ENCODE results near the gene CEBPA. TPM values are rescaled to one million over a fixed set of nuclear protein-coding genes. Genes with fewer than 3 reads are reported as not detected.

Gene CEBPA
- total and polyA plus RNA-seq, 10 of the 15 experiments (the other 5 are each of a cell fraction or from before 2014, with no cell fraction given) = 0.04 to 0.36 (median 0.13) TPM; not detected in 4

DNA sequence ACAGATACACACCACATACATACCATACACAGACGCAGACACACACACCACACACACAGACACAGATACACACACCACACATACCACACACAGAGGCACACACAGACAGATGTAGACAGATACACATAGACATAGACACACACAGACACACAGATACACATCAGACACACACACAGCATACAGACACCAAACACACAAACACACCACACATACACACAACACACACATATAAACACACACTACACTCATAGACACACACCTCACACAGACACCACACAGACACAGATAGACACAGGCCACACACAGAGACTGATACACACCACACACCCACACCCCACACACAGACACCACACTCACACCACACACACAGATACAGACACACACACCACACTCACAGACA is 51.8 kb downstream of the CEBPA start:
- Histone ChIP-seq H3K4me1 (ENCODE audit: control insufficient read depth, insufficient read depth, low read length) (no peaks in the 10 kb centered on the region), H3K27ac (ENCODE audit: control insufficient read depth, insufficient read depth) (no peak overlapping the region), H3K9ac (ENCODE audit: control insufficient read depth, insufficient read depth, low read length) (no peak overlapping the region), H4K20me1 (ENCODE audit: control insufficient read depth, insufficient read depth) (no peaks in the 10 kb centered on the region), H3K36me3 (ENCODE audit: control insufficient read depth in 2 of 2, insufficient read depth in 2 of 2, low read length in 1 of 2) (no peaks in the 10 kb centered on the region), H3K4me3 (no peak overlapping the region), H2AFZ (ENCODE audit: control insufficient read depth, low read depth, low read length) (no peak overlapping the region), H3K27me3 (replicated peaks in 1 of 2; ENCODE audit: control insufficient read depth in 2 of 2, insufficient read depth in 2 of 2, low read length in 1 of 2) (no peaks in the 10 kb centered on the region), H3K4me2 (ENCODE audit: control insufficient read depth, insufficient read depth) (no peak overlapping the region), H3K79me2 (ENCODE audit: control insufficient read depth, insufficient read depth, low read length) (no peaks in the 10 kb centered on the region), H3K9me3 (replicated peaks; ENCODE audit: control insufficient read depth, insufficient read depth, low read length) (no peaks in the 10 kb centered on the region; the same call in 1 of the 3 replicates)
- ChIA-PET CTCF (no interaction called here), RAD21 (ENCODE audit: unreplicated experiment) (no interaction called here), SMC1A (ENCODE audit: uncharacterized antibody, unreplicated experiment) (no interaction called here), POLR2A (no interaction called here)
- 29% methylated on average over 1 of the region's 1 CpG for WGBS (ENCODE audit: insufficient coverage, insufficient replicate concordance, low lambda C conversion rate, missing lambda C conversion rate)
- BruUV-seq (replicated peaks) = no TSS peak
- ATAC-seq (no peak), DNase-seq (ENCODE audit: low read depth, low spot score) (no peak), FAIRE-seq (no peak)
- TF ChIP-seq BMI1 (IDR thresholded peaks at IDR 0.05; ENCODE audit: borderline replicate concordance) (no peak), EGR1 (IDR thresholded peaks at IDR 0.05; ENCODE audit: borderline replicate concordance in 1 of 2, low read depth in 2 of 2, low read length in 2 of 2) (no peak), SRF (IDR thresholded peaks at IDR 0.05; ENCODE audit: low read depth in 2 of 2, low read length in 2 of 2) (no peak)
- TF ChIP-seq, protein P1, sequence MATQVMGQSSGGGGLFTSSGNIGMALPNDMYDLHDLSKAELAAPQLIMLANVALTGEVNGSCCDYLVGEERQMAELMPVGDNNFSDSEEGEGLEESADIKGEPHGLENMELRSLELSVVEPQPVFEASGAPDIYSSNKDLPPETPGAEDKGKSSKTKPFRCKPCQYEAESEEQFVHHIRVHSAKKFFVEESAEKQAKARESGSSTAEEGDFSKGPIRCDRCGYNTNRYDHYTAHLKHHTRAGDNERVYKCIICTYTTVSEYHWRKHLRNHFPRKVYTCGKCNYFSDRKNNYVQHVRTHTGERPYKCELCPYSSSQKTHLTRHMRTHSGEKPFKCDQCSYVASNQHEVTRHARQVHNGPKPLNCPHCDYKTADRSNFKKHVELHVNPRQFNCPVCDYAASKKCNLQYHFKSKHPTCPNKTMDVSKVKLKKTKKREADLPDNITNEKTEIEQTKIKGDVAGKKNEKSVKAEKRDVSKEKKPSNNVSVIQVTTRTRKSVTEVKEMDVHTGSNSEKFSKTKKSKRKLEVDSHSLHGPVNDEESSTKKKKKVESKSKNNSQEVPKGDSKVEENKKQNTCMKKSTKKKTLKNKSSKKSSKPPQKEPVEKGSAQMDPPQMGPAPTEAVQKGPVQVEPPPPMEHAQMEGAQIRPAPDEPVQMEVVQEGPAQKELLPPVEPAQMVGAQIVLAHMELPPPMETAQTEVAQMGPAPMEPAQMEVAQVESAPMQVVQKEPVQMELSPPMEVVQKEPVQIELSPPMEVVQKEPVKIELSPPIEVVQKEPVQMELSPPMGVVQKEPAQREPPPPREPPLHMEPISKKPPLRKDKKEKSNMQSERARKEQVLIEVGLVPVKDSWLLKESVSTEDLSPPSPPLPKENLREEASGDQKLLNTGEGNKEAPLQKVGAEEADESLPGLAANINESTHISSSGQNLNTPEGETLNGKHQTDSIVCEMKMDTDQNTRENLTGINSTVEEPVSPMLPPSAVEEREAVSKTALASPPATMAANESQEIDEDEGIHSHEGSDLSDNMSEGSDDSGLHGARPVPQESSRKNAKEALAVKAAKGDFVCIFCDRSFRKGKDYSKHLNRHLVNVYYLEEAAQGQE (IDR thresholded peaks at IDR 0.05; ENCODE audit: low read depth, low read length) = no peak
- in situ Hi-C loops (cut with MboI) (no loop called here), intact Hi-C loops (cut with micrococcal nuclease; ENCODE audit: unreplicated experiment) (no loop called here)

Other genes with a start within 250 kb of the CEBPA start
- 3.6 and 4.6 TPM in 2 replicates for gene RHPN2, start 237.6 kb downstream of the CEBPA start, total RNA-seq (2014; rRNA removed)
- gene RHPN2, start 237.6 kb downstream of the CEBPA start, total RNA-seq (2014; rRNA removed; fragmentation: Illumina TruSeq; extraction: Trizol) = 3.8 and 4.3 TPM in 2 replicates
- 3.6 and 4.5 TPM in 2 replicates for gene RHPN2, start 237.6 kb downstream of the CEBPA start, total RNA-seq (2021)
- gene RHPN2, start 237.6 kb downstream of the CEBPA start, polyA plus RNA-seq (2011; rRNA removed) = 5.4 and 6.3 TPM in 2 replicates
- 7.4 and 10.8 TPM in 2 replicates for gene RHPN2, start 237.6 kb downstream of the CEBPA start, polyA plus RNA-seq (2014; fragmentation: Illumina TruSeq; extraction: Trizol)
- 1 to 10 TPM in 1 of 2 experiments, under 1 TPM in 1; 0.71 to 1.8 TPM for gene RHPN2, start 237.6 kb downstream of the CEBPA start, polyA plus RNA-seq (2014; fragmentation: Nextera tagmentation; extraction: Ambion mirVana)
- 3.5 TPM in 2 replicates for gene RHPN2, start 237.6 kb downstream of the CEBPA start, polyA plus RNA-seq (2014; rRNA removed)
- gene RHPN2, start 237.6 kb downstream of the CEBPA start, polyA plus RNA-seq (2016; fragmentation: Nextera tagmentation; extraction: Ambion mirVana) = 1 to 10 TPM; 3.1 to 3.3 TPM
- 5.9 and 6.6 TPM in 2 replicates for gene GPATCH1, start 221.4 kb downstream of the CEBPA start, total RNA-seq (2014; rRNA removed)
- 6.5 and 7.2 TPM in 2 replicates for gene GPATCH1, start 221.4 kb downstream of the CEBPA start, total RNA-seq (2014; rRNA removed; fragmentation: Illumina TruSeq; extraction: Trizol)
- gene GPATCH1, start 221.4 kb downstream of the CEBPA start, total RNA-seq (2021) = 5.7 and 7.2 TPM in 2 replicates
- gene GPATCH1, start 221.4 kb downstream of the CEBPA start, polyA plus RNA-seq (2011; rRNA removed) = 7.0 and 7.8 TPM in 2 replicates
- gene GPATCH1, start 221.4 kb downstream of the CEBPA start, polyA plus RNA-seq (2014; fragmentation: Illumina TruSeq; extraction: Trizol) = 7.2 and 8.4 TPM in 2 replicates
- gene GPATCH1, start 221.4 kb downstream of the CEBPA start, polyA plus RNA-seq (2014; fragmentation: Nextera tagmentation; extraction: Ambion mirVana) = 1 to 10 TPM; 4.5 to 5.3 TPM
- gene GPATCH1, start 221.4 kb downstream of the CEBPA start, polyA plus RNA-seq (2014; rRNA removed) = 5.9 and 6.3 TPM in 2 replicates
- gene GPATCH1, start 221.4 kb downstream of the CEBPA start, polyA plus RNA-seq (2016; fragmentation: Nextera tagmentation; extraction: Ambion mirVana) = 1 to 10 TPM; 8.0 to 9.6 TPM
- gene WDR88, start 170.4 kb downstream of the CEBPA start, total RNA-seq (2014; rRNA removed) = not detected in 2 replicates
- not detected in 2 replicates for gene WDR88, start 170.4 kb downstream of the CEBPA start, total RNA-seq (2014; rRNA removed; fragmentation: Illumina TruSeq; extraction: Trizol)
- gene WDR88, start 170.4 kb downstream of the CEBPA start, total RNA-seq (2021) = not detected in 2 replicates
- gene WDR88, start 170.4 kb downstream of the CEBPA start, polyA plus RNA-seq (2011; rRNA removed) = not detected in 2 replicates
- gene WDR88, start 170.4 kb downstream of the CEBPA start, polyA plus RNA-seq (2014; fragmentation: Illumina TruSeq; extraction: Trizol) = not detected in 2 replicates
- gene WDR88, start 170.4 kb downstream of the CEBPA start, polyA plus RNA-seq (2014; fragmentation: Nextera tagmentation; extraction: Ambion mirVana) = not detected
- gene WDR88, start 170.4 kb downstream of the CEBPA start, polyA plus RNA-seq (2014; rRNA removed) = not detected in 2 replicates
- under 1 TPM; 0.19 to 0.34 TPM for gene WDR88, start 170.4 kb downstream of the CEBPA start, polyA plus RNA-seq (2016; fragmentation: Nextera tagmentation; extraction: Ambion mirVana)
- gene LRP3, start 108.2 kb downstream of the CEBPA start, total RNA-seq (2014; rRNA removed) = 2.3 and 3.0 TPM in 2 replicates
- gene LRP3, start 108.2 kb downstream of the CEBPA start, total RNA-seq (2014; rRNA removed; fragmentation: Illumina TruSeq; extraction: Trizol) = 0.55 and 0.81 TPM in 2 replicates
- gene LRP3, start 108.2 kb downstream of the CEBPA start, total RNA-seq (2021) = 2.8 and 3.2 TPM in 2 replicates
- gene LRP3, start 108.2 kb downstream of the CEBPA start, polyA plus RNA-seq (2011; rRNA removed) = 0.13 and 0.48 TPM in 2 replicates
- gene LRP3, start 108.2 kb downstream of the CEBPA start, polyA plus RNA-seq (2014; fragmentation: Illumina TruSeq; extraction: Trizol) = 0.31 TPM in 1 of 2 replicates, not detected in the other
- not detected for gene LRP3, start 108.2 kb downstream of the CEBPA start, polyA plus RNA-seq (2014; fragmentation: Nextera tagmentation; extraction: Ambion mirVana)
- 2.9 and 4.2 TPM in 2 replicates for gene LRP3, start 108.2 kb downstream of the CEBPA start, polyA plus RNA-seq (2014; rRNA removed)
- gene LRP3, start 108.2 kb downstream of the CEBPA start, polyA plus RNA-seq (2016; fragmentation: Nextera tagmentation; extraction: Ambion mirVana) = under 1 TPM; 0.12 to 0.26 TPM
- gene SLC7A10, start 76.7 kb downstream of the CEBPA start, total RNA-seq (2014; rRNA removed) = not detected in 2 replicates
- gene SLC7A10, start 76.7 kb downstream of the CEBPA start, total RNA-seq (2014; rRNA removed; fragmentation: Illumina TruSeq; extraction: Trizol) = not detected in 2 replicates
- gene SLC7A10, start 76.7 kb downstream of the CEBPA start, total RNA-seq (2021) = not detected in 2 replicates
- not detected in 2 replicates for gene SLC7A10, start 76.7 kb downstream of the CEBPA start, polyA plus RNA-seq (2011; rRNA removed)
- gene SLC7A10, start 76.7 kb downstream of the CEBPA start, polyA plus RNA-seq (2014; fragmentation: Illumina TruSeq; extraction: Trizol) = not detected in 2 replicates
- not detected for gene SLC7A10, start 76.7 kb downstream of the CEBPA start, polyA plus RNA-seq (2014; fragmentation: Nextera tagmentation; extraction: Ambion mirVana)
- not detected in 2 replicates for gene SLC7A10, start 76.7 kb downstream of the CEBPA start, polyA plus RNA-seq (2014; rRNA removed)
- gene SLC7A10, start 76.7 kb downstream of the CEBPA start, polyA plus RNA-seq (2016; fragmentation: Nextera tagmentation; extraction: Ambion mirVana) = not detected
- 19.7 and 22.8 TPM in 2 replicates for gene CEBPG, start 71.2 kb upstream of the CEBPA start, total RNA-seq (2014; rRNA removed)
- 20.6 and 21.2 TPM in 2 replicates for gene CEBPG, start 71.2 kb upstream of the CEBPA start, total RNA-seq (2014; rRNA removed; fragmentation: Illumina TruSeq; extraction: Trizol)
- 19.6 and 20.3 TPM in 2 replicates for gene CEBPG, start 71.2 kb upstream of the CEBPA start, total RNA-seq (2021)
- 20.8 and 30.4 TPM in 2 replicates for gene CEBPG, start 71.2 kb upstream of the CEBPA start, polyA plus RNA-seq (2011; rRNA removed)
- gene CEBPG, start 71.2 kb upstream of the CEBPA start, polyA plus RNA-seq (2014; fragmentation: Illumina TruSeq; extraction: Trizol) = 19.6 and 20.9 TPM in 2 replicates
- gene CEBPG, start 71.2 kb upstream of the CEBPA start, polyA plus RNA-seq (2014; fragmentation: Nextera tagmentation; extraction: Ambion mirVana) = 1 to 10 TPM; 5.2 to 8.1 TPM
- 16.2 and 19.4 TPM in 2 replicates for gene CEBPG, start 71.2 kb upstream of the CEBPA start, polyA plus RNA-seq (2014; rRNA removed)
- 10 to 100 TPM; 21.6 to 22.4 TPM for gene CEBPG, start 71.2 kb upstream of the CEBPA start, polyA plus RNA-seq (2016; fragmentation: Nextera tagmentation; extraction: Ambion mirVana)
- gene PEPD, start 219.3 kb upstream of the CEBPA start, total RNA-seq (2014; rRNA removed) = 17.9 and 20.2 TPM in 2 replicates
- 14.8 and 17.0 TPM in 2 replicates for gene PEPD, start 219.3 kb upstream of the CEBPA start, total RNA-seq (2014; rRNA removed; fragmentation: Illumina TruSeq; extraction: Trizol)
- gene PEPD, start 219.3 kb upstream of the CEBPA start, total RNA-seq (2021) = 27.5 and 28.9 TPM in 2 replicates
- gene PEPD, start 219.3 kb upstream of the CEBPA start, polyA plus RNA-seq (2011; rRNA removed) = 19.0 and 20.1 TPM in 2 replicates
- 14.5 and 20.1 TPM in 2 replicates for gene PEPD, start 219.3 kb upstream of the CEBPA start, polyA plus RNA-seq (2014; fragmentation: Illumina TruSeq; extraction: Trizol)
- 1 to 10 TPM; 1.4 to 6.1 TPM for gene PEPD, start 219.3 kb upstream of the CEBPA start, polyA plus RNA-seq (2014; fragmentation: Nextera tagmentation; extraction: Ambion mirVana)
- gene PEPD, start 219.3 kb upstream of the CEBPA start, polyA plus RNA-seq (2014; rRNA removed) = 40.3 and 42.3 TPM in 2 replicates
- gene PEPD, start 219.3 kb upstream of the CEBPA start, polyA plus RNA-seq (2016; fragmentation: Nextera tagmentation; extraction: Ambion mirVana) = 10 to 100 TPM; 51.8 to 52.0 TPM

Data from GM12878 (cell line).